ENCODE data around the gene ZSCAN30.

The ZSCAN30 gene

GRCh38 chr18:35205199-35205712, 84.8 kb downstream of the ZSCAN30 start:
- peak; percentile 75 for FAIRE-seq
- TF ChIP-seq CTCF (IDR thresholded peaks at IDR 0.05; ENCODE audit: insufficient read depth, missing control alignments) = no peak
- DNase-seq (ENCODE audit: insufficient read length, low spot score) = no peak

- TF ChIP-seq CTCF (IDR thresholded peaks at IDR 0.05; ENCODE audit: insufficient read depth, missing control alignments) = no peak
- DNase-seq (ENCODE audit: insufficient read length, low spot score) (no peak), FAIRE-seq (peak; percentile 95)
Observed at GRCh38 chr18:35203067-35203466, 87.0 kb downstream of the ZSCAN30 start.

- TF ChIP-seq CTCF (IDR thresholded peaks at IDR 0.05; ENCODE audit: insufficient read depth, missing control alignments) = no peak
- peak; percentile 100 for FAIRE-seq
- DNase-seq (ENCODE audit: insufficient read length, low spot score) = peak; percentile 37
Observed at GRCh38 chr18:35201256-35201931, 88.6 kb downstream of the ZSCAN30 start.
